GM12801 (cell line): ENCODE results near the gene OR51B5.

ENCODE experiments used
- TF ChIP-seq, protein P1 (sequence below): IDR thresholded peaks from one replicate; pipeline ENCODE4 v1.5.1; 2011; ENCODE audit warnings: control low read depth; ENCODE audit not compliant: insufficient read length; ENCODE audit errors: extremely low read depth

Gene OR51B5

GRCh38 chr11:5297721-5298323 is 45.5 kb downstream of the OR51B5 start:
- TF ChIP-seq, protein P1, sequence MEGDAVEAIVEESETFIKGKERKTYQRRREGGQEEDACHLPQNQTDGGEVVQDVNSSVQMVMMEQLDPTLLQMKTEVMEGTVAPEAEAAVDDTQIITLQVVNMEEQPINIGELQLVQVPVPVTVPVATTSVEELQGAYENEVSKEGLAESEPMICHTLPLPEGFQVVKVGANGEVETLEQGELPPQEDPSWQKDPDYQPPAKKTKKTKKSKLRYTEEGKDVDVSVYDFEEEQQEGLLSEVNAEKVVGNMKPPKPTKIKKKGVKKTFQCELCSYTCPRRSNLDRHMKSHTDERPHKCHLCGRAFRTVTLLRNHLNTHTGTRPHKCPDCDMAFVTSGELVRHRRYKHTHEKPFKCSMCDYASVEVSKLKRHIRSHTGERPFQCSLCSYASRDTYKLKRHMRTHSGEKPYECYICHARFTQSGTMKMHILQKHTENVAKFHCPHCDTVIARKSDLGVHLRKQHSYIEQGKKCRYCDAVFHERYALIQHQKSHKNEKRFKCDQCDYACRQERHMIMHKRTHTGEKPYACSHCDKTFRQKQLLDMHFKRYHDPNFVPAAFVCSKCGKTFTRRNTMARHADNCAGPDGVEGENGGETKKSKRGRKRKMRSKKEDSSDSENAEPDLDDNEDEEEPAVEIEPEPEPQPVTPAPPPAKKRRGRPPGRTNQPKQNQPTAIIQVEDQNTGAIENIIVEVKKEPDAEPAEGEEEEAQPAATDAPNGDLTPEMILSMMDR, result no peak

DNA sequence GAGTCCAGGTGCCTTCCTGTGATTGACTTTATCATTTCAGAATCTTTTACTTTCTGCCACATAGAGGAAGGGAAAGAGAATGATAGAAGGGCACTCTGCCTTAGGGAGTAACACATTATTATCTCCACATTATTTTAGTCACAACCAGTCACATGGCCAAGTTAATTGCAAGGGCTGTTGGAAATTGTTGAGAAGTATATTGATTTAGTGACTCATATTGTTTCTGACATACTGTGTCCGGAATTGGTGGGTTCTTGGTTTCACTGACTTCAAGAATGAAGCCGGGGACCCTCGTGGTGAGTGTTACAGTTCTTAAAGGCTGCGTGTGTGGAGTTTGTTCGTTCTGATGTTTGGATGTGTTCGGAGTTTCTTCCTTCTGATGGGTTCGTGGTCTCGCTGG is 50.3 kb downstream of the OR51B5 start:
- TF ChIP-seq, protein P1, result no peak
